Activated T-helper 1 cell treated with anti-CD3 and anti-CD28 coated beads, Interleukin-12 subunit alpha, Interleukin-12 subunit beta, Interleukin-2, Interleukin-4 antibody, amounts not matched to agents 30 ng/mL and 10 ng/mL and 1 ng/mL, durations not matched to agents 14 hours and 24 hours and 36 hours (primary cell): Measurements from ENCODE around the gene IRF2BPL. TPM values are rescaled to one million over a fixed set of nuclear protein-coding genes. Genes with fewer than 3 reads are reported as not detected.

ENCODE experiments used
- DNase-seq: peaks from one replicate; pipeline ENCODE4 v3.0.0; 2021; ENCODE audit warnings: low spot score
- H3K27ac Mint-ChIP-seq: one replicate; pipeline ENCODE4 v1.8.0; 2021; ENCODE audit warnings: mild to moderate bottlenecking, mixed read lengths
- H3K27me3 Mint-ChIP-seq: one replicate; pipeline ENCODE4 v1.8.0; 2022; ENCODE audit warnings: mild to moderate bottlenecking, moderate library complexity, mixed read lengths; ENCODE audit not compliant: insufficient read depth
- H3K36me3 Mint-ChIP-seq: one replicate; pipeline ENCODE4 v1.8.0; 2021; ENCODE audit warnings: low read depth, mixed read lengths
- H3K4me1 Mint-ChIP-seq: one replicate; pipeline ENCODE4 v1.8.0; 2021; ENCODE audit warnings: low read depth, mixed read lengths
- H3K4me3 Mint-ChIP-seq: one replicate; pipeline ENCODE4 v1.8.0; 2021; ENCODE audit warnings: mild to moderate bottlenecking, moderate library complexity, mixed read lengths
- H3K9me3 Mint-ChIP-seq: one replicate; pipeline ENCODE4 v1.8.0; 2021; ENCODE audit warnings: mixed read lengths
- intact Hi-C: fragments of 100-400 bp; cut with micrococcal nuclease; formaldehyde crosslinking; loops from one replicate; pipeline ENCODE4 v1.15.1; 2024
- total RNA-seq: library from RNA; stranded (reverse); gene quantifications from 2 replicates; pipeline ENCODE4 v1.2.3, GENCODE V29; 2022

The IRF2BPL gene
- total RNA-seq, 1 donor from 2014 or later = 26.5 TPM

DNA sequence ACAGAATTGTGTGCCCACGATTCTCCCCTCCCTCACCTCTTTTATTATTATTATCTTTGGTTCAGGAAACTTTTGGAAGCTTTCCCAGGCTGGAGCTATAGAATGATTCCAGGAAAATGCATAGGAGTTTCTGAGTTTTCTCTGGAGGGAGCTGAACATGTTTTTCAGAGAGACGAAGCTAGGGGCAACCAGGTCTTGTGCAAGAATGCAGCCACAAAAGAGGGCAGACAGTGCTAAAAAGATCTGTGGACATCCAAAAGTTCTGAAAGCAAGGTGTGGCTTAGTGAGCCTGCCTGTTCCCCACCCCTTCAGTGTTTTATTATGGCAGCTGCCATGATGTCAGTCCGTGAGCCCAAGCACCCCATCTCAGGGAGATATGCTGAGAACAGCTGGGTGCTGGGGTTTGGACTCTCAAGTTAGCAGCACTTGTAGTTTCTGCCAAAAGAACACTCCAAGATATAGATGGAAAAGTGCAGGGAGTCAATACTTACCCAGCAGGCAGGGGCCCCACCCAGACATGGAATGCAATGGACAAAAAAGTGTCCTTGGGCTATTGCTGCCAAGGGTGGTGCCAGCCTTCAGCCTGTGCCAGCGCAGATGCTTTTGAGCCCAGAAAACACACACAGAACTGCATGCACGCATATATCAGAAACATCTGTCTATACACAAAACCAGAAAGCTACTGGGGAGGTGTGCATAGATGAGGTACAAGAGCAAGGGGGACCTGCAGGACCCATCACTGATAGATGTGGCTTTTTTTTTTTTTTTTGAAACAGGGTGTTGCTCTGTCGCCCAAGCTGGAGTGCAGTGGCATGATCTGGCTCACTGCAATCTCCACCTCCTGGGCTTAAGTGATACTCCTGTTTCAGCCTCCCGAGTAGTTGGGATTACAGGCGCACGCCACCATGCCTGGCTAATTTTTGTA, 17.0 kb upstream of the IRF2BPL start:
- intact Hi-C loops = no loop called here
- H3K4me3 Mint-ChIP-seq = no peak overlapping the region
- H3K36me3 Mint-ChIP-seq = no peaks in the 10 kb centered on the region
- peak overlapping the region; percentile 23 for H3K27ac Mint-ChIP-seq
- no peak for DNase-seq
- peaks cover 2% of the 10 kb centered on the region for H3K27me3 Mint-ChIP-seq
- peaks cover 46% of the 10 kb centered on the region for H3K4me1 Mint-ChIP-seq
- no peaks in the 10 kb centered on the region for H3K9me3 Mint-ChIP-seq

DNA sequence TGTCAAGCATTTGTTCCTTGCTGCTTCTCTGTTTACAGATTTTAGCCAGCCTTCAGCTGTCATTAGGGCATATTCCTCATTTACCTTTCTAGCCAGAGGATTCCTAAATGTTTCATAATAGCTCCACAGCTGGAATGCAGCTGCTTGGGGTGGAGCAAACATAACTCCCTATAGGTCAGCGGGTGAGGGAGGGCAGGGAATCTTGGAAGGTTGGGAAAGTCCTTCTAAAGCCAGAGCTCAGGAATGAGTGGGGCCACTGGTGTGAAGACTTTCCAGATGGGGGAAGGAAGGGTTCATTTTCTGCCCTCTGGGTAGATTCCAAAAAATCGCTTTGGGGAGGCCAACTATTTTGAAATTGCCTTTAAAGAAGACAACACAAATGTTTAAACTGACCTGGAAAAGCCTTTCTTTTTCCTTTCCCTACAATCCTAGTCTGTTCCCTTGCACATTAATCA, 16.3 kb upstream of the IRF2BPL start:
- peaks cover 52% of the 10 kb centered on the region for H3K4me1 Mint-ChIP-seq
- no peak overlapping the region for H3K27ac Mint-ChIP-seq
- peaks cover 2% of the 10 kb centered on the region for H3K27me3 Mint-ChIP-seq
- no peak overlapping the region for H3K4me3 Mint-ChIP-seq
- intact Hi-C loops = loop anchor here (5.0 kb wide), 1 partner anchor 257 kb away; no protein-coding TSS in a partner anchor
- no peaks in the 10 kb centered on the region for H3K9me3 Mint-ChIP-seq
- no peak for DNase-seq
- no peaks in the 10 kb centered on the region for H3K36me3 Mint-ChIP-seq

DNA sequence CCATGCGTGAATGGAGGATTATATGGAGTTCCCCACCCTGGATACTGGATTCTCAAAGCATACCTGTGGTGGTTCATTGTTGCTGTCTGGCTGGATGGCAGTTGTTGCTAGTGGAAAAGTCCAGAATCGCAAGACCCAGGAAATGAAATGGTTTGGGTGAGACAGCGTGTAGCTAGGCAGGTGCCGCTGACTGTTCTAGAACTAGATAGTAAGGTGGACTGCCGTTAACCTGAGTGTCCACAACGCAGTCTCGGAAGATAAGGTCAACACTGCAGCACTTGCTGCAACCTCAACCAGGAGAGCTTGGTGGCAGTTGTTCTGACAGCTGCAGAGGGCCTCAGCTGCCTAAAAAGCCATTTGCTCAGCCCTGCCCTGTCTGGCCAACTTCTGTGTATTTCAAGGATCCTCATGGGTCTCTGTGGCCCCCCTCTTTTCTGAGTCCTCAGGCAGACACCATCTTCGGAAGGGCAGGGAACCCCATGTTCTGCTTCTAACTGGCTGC, 15.5 kb upstream of the IRF2BPL start:
- Mint-ChIP-seq H3K4me1 (peaks cover 60% of the 10 kb centered on the region), H3K4me3 (peak overlapping the region; percentile 6), H3K36me3 (no peaks in the 10 kb centered on the region), H3K27me3 (peaks cover 2% of the 10 kb centered on the region), H3K9me3 (no peaks in the 10 kb centered on the region), H3K27ac (peak overlapping the region; percentile 65)
- intact Hi-C loops = loop anchor here (5.0 kb wide), 1 partner anchor 258 kb away; no protein-coding TSS in a partner anchor
- DNase-seq = no peak

DNA sequence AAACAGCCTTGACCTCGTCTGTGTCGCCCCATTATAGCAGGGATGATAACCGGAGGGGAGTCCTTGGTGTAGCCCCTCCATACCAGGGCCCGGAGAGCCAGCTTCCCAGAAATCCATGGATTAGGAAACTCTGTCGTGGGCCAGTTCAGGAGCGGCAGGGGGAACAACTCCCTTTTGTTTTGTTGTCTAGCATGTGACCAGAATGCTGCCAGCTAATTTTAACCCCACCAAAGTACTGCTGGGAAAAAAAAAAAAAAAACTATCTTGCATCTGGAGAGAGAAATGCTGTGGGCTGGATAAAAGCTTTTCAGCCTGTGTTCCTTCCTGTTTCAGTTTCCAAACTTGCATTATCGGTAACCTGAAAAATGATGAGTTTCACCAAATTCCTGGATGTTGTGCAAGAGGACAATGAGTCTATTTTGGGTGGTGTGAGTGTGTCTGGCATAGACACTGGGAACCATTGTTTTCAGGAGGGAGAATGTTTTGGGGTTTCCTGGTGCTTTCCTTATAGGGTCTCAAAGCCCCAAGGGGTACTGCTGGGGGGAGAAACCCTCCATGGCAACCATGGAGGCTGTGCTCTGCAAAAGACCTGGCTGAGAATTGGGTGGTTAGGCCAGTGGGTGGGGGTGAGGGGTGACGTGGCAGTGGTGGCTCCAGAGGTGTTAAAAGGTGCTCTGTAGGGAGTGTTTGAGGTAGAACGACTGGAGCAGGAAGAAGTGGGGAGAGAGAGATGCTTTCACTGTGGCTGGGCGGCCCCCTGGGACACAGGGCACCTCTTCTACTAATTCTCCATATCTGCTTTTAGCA, 14.9 kb upstream of the IRF2BPL start:
- peaks cover 66% of the 10 kb centered on the region for H3K4me1 Mint-ChIP-seq
- no peaks in the 10 kb centered on the region for H3K9me3 Mint-ChIP-seq
- peak overlapping the region; percentile 65 for H3K27ac Mint-ChIP-seq
- peaks cover under 1% of the 10 kb centered on the region for H3K27me3 Mint-ChIP-seq
- peak overlapping the region; percentile 6 for H3K4me3 Mint-ChIP-seq
- peak; percentile 42 for DNase-seq
- no peaks in the 10 kb centered on the region for H3K36me3 Mint-ChIP-seq
- intact Hi-C loops = loop anchor here (5.0 kb wide), 1 partner anchor 259 kb away; no protein-coding TSS in a partner anchor

DNA sequence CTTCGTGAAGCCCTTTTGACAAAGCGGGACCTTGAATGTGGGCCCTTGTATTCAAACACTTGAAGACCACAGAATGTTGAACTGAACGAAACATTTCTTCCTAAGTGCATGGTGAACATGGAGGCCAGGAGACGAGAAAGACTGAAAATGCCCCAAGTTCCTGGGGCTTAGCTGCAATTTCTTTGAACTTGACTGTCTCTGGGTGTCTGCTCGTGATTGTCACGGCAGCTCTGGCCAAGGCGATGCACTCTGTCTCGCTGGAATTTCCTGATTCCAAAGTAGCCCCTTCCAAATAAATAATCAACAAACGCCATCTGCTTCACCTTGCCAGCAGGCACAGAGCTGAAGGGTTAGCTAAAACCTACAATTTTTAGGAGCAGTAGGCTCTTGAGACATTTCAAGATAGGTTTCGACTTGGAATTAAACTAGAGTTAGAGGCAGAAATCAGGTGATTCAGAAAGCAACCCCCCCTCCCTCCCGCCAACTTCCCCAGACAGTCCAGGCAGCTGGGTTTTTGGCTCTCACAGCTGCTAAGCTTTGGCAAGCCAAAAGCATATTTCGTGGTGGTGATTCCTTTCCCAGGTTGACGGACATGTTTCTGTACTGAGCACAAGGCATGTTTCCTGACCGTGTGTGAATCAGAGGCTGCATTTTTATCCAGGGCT, 13.5 kb upstream of the IRF2BPL start:
- Mint-ChIP-seq H3K4me3 (no peak overlapping the region), H3K27ac (peak overlapping the region; percentile 91), H3K9me3 (no peaks in the 10 kb centered on the region), H3K27me3 (no peaks in the 10 kb centered on the region), H3K36me3 (no peaks in the 10 kb centered on the region), H3K4me1 (peaks cover 80% of the 10 kb centered on the region)
- no peak for DNase-seq
- intact Hi-C loops = loop anchor here (2.0 to 5.0 kb wide), 2 partner anchors 229 to 260 kb away; partner anchors contain the start of gene ANGEL1

DNA sequence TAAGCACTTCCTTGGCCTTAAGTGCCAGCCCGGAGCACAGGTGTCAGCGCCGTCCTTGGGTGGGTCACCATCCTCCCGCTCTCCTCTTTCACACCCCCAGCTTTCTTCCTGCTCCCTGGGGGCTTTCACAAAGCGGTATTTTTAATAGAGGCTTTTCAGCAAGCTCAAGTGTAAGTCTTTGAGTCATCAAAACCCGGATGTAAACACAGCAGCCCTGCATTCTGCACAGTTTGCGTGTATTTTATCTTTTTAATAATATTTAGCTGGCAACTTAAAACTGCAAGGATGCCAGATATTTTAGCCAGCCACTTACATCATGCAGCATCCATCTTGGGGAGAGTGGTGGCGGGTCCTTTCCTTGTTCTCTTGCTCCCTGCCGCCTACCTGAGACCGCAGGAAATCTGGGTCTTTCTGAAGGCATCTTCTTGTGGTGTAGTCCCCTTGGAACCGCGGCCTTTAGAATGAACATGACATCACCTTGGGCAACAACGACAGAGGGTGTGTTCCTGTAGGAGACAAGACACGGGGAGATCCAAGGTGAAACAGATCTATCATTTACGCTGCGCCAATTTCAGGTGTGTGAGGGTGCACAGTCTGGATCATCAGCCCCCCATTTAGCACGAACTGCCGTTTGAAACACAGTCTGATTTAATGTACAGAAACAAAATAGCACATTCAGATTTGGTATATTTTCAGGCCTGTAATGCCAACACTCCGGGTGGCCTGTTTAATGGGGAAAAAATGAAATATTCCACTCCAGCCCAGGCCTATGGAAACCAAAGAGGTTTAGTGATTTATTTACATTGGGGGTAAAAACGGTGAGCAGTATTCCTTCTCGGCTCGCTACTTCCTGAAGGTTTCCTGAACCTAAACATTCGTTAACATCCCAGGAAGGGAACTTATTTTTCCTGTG, 12.5 kb upstream of the IRF2BPL start:
- Mint-ChIP-seq H3K27ac (peak overlapping the region; percentile 91), H3K4me3 (peak overlapping the region; percentile 80), H3K27me3 (no peaks in the 10 kb centered on the region), H3K9me3 (no peaks in the 10 kb centered on the region), H3K4me1 (peaks cover 80% of the 10 kb centered on the region), H3K36me3 (no peaks in the 10 kb centered on the region)
- intact Hi-C loops = loop anchor here (1.0 to 5.0 kb wide), 8 partner anchors 9 to 261 kb away; partner anchors contain the start of genes ANGEL1, CIPC and IRF2BPL
- DNase-seq = peak; percentile 31

DNA sequence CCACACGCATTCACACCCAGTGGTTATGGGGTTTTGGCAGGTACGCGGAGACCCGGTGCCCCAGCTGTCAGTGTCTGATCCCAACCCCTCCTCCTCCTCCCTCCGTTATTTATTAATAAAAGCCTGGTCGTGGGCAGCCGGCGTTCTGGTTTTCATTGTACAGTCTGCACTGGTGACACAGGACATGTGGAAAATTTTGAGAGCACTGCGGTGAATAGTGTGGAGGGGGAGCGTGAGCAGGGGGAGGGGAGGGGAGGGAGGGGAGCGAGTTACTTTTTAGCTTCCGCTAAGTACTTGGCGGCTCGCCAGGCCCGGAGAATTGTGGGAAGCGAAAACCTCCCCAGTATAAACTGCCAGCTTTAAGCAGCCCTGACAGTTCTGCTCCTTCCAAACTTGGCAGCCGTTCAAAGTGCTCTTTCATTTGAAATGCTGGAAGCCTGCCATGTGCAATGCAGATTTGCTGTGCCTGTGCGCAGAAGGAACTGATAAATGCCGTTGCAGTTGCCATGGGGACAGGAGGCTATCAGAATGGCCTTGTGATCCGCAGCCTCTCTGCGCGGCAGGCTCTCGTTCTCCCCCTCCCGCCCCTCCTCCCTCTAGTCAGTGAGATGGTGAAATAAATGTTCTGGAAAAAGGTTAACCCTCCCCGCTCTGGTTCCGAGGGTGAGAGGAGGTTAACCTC, 11.7 kb upstream of the IRF2BPL start:
- H3K9me3 Mint-ChIP-seq = no peaks in the 10 kb centered on the region
- H3K36me3 Mint-ChIP-seq = no peaks in the 10 kb centered on the region
- DNase-seq = peak; percentile 83
- peak overlapping the region; percentile 80 for H3K4me3 Mint-ChIP-seq
- H3K27ac Mint-ChIP-seq = peak overlapping the region; percentile 91
- H3K27me3 Mint-ChIP-seq = no peaks in the 10 kb centered on the region
- H3K4me1 Mint-ChIP-seq = peaks cover 85% of the 10 kb centered on the region
- intact Hi-C loops = loop anchor here (1.0 to 5.0 kb wide), 8 partner anchors 8 to 262 kb away; partner anchors contain the start of genes ANGEL1, CIPC and IRF2BPL

DNA sequence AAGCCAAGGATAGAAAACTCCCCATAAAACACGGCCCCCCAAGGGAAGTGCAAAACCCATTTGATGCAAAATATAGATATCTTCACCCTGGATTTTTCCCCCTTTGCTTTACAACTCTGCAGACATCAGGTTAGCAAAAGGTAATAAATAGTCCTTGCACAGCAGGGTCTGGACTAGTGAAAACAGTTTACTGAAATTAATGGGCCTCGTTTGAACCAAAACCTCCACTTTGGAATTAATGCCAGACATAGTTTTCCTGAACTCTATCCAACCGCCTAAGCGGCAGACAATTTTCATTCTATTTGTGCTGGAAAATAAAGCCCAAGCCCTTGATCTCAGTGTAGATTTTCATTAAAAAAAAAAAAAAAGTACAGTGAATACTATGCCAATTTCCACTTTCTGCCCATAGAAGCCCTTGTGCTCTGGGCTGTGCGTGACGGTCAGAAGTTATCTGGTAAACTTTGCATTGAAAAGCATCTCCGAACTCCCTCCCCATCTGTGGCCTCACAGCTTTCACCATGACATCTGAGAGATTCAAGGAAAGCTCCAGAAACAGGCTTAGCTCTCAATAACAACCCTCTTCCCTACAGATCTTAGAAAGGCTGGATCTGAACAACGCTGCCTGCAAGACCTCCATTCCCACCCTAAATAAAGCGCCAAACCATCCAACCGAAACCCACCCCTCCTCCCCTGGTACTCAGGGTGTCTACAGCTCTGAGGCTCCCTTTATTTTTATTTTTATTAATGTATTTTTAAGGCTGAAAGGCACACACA, 11.0 kb upstream of the IRF2BPL start:
- H3K4me3 Mint-ChIP-seq = peak overlapping the region; percentile 80
- H3K4me1 Mint-ChIP-seq = peaks cover 86% of the 10 kb centered on the region
- no peaks in the 10 kb centered on the region for H3K9me3 Mint-ChIP-seq
- DNase-seq = no peak
- intact Hi-C loops = loop anchor here (1.0 to 10.0 kb wide), 11 partner anchors 7 to 665 kb away; partner anchors contain the start of genes AHSA1, ALKBH1, ANGEL1 and CIPC
- H3K36me3 Mint-ChIP-seq = no peaks in the 10 kb centered on the region
- no peaks in the 10 kb centered on the region for H3K27me3 Mint-ChIP-seq
- H3K27ac Mint-ChIP-seq = peak overlapping the region; percentile 91

DNA sequence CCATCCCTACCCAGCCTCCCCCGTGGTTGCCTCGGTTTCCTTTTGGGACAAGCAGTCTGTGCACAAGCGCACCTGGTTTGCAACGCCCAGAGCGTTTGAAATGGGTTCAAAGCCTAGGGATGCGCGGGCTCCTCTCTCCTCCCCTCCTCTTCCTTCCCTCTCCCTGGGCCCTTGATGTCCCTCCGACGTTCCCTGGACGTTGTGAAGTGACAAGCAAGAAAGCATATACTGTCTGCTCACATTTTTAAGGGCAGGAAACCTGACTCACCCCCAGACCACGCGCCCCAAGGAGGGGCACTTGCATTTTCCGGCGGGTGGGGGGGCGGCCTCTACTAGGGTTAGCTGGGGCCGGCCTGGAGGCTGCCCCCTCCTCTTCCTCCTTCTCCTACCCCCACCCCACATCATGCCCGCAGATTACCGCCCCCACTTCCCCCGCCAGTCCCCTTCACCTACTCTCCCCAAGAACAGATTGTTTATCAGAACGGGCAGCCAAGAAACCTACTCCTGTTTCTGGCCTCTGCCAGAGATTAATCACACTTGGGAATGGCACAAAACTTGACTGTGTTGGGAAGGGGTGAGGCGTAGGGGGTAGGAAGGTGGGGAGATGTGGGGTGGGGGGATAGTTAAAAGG, 9.5 kb upstream of the IRF2BPL start:
- H3K9me3 Mint-ChIP-seq = no peaks in the 10 kb centered on the region
- intact Hi-C loops = loop anchor here (10.0 kb wide), 3 partner anchors 337 to 667 kb away; partner anchors contain the start of genes AHSA1, ALKBH1, SAMD15 and SLIRP
- peaks cover 85% of the 10 kb centered on the region for H3K4me1 Mint-ChIP-seq
- peak overlapping the region; percentile 84 for H3K27ac Mint-ChIP-seq
- H3K4me3 Mint-ChIP-seq = peak overlapping the region; percentile 64
- no peaks in the 10 kb centered on the region for H3K36me3 Mint-ChIP-seq
- no peaks in the 10 kb centered on the region for H3K27me3 Mint-ChIP-seq
- DNase-seq = peak; percentile 28
